Ishikawa (cell line): Measurements from ENCODE around the gene SLC5A9.

Experiments used
- CEBPB ChIP-seq: IDR thresholded peaks from 2 replicates; pipeline ENCODE4 v1.6.1; 2012
- CREB1 ChIP-seq: IDR thresholded peaks from 2 replicates; pipeline ENCODE4 v1.6.1; 2012; ENCODE audit warnings: low read depth
- EGR1 ChIP-seq: IDR thresholded peaks from 2 replicates; pipeline ENCODE4 v1.6.1; 2012
- EP300 ChIP-seq: IDR thresholded peaks from 2 replicates; pipeline ENCODE4 v1.6.1; 2012; ENCODE audit warnings: borderline replicate concordance
- FOXM1 ChIP-seq: IDR thresholded peaks from 2 replicates; pipeline ENCODE4 v1.6.1; 2012; ENCODE audit warnings: low read depth, borderline replicate concordance
- NFIC ChIP-seq: IDR thresholded peaks from 2 replicates; pipeline ENCODE4 v1.6.1; 2012
- RAD21 ChIP-seq: IDR thresholded peaks from 2 replicates; pipeline ENCODE4 v1.6.1; 2012; ENCODE audit warnings: low read depth
- REST ChIP-seq: IDR thresholded peaks from 2 replicates; pipeline ENCODE4 v1.6.1; 2012; ENCODE audit warnings: low read depth, mild to moderate bottlenecking
- TAF1 ChIP-seq: IDR thresholded peaks from 2 replicates; pipeline ENCODE4 v1.6.1; 2012; ENCODE audit warnings: low read depth, mild to moderate bottlenecking
- TCF12 ChIP-seq: IDR thresholded peaks from 2 replicates; pipeline ENCODE4 v1.6.1; 2012; ENCODE audit warnings: low read depth
- TEAD4 ChIP-seq: IDR thresholded peaks from 2 replicates; pipeline ENCODE4 v1.6.1; 2012
- YY1 ChIP-seq: IDR thresholded peaks from 2 replicates; pipeline ENCODE4 v1.6.1; 2012; ENCODE audit warnings: low read depth
- ZBTB7A ChIP-seq: IDR thresholded peaks from 2 replicates; pipeline ENCODE4 v1.6.1; 2012; ENCODE audit warnings: low read depth
- TF ChIP-seq, protein P1 (sequence below): IDR thresholded peaks from 2 replicates; pipeline ENCODE4 v1.6.1; 2012
- TF ChIP-seq, protein P2 (sequence below): IDR thresholded peaks from 2 replicates; pipeline ENCODE4 v1.6.1; 2012

Gene SLC5A9

GRCh38 chr1:48206371-48206770, 16.1 kb upstream of the SLC5A9 start:
- TF ChIP-seq RAD21 (no peak), CEBPB (no peak), ZBTB7A (no peak), EP300 (no peak), REST (no peak), TAF1 (no peak), FOXM1 (no peak), CREB1 (no peak), YY1 (no peak), EGR1 (no peak), NFIC (no peak), TEAD4 (no peak), TCF12 (no peak)
- TF ChIP-seq, protein P1, sequence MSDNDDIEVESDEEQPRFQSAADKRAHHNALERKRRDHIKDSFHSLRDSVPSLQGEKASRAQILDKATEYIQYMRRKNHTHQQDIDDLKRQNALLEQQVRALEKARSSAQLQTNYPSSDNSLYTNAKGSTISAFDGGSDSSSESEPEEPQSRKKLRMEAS, result no peak
- TF ChIP-seq, protein P2, sequence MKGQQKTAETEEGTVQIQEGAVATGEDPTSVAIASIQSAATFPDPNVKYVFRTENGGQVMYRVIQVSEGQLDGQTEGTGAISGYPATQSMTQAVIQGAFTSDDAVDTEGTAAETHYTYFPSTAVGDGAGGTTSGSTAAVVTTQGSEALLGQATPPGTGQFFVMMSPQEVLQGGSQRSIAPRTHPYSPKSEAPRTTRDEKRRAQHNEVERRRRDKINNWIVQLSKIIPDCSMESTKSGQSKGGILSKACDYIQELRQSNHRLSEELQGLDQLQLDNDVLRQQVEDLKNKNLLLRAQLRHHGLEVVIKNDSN, result no peak

DNA sequence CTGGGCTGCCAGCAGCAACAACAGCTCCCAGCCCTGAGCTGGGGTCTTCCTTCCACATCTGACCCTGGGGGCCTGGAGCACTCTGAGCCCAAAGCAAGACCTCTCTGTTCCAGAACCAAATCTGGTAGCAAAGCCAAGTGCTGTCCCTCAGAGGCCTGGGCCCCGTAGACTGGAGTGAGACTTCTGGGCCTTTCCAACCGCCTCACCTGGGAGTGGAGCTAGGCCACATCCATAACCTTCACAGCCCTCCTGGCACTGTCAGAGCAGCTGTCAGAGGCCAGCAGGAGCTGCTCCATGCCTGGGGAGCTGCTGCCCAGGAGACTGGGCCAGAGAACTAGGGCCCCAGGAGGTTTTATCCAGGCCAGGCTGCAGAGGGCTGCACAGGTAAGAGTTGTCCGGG, 15.4 kb upstream of the SLC5A9 start:
- TF ChIP-seq RAD21, result no peak
- TF ChIP-seq TEAD4, result no peak
- no peak for TF ChIP-seq ZBTB7A
- TF ChIP-seq TCF12, result no peak
- no peak for TF ChIP-seq FOXM1
- no peak for TF ChIP-seq CEBPB
- no peak for TF ChIP-seq EP300
- no peak for TF ChIP-seq YY1
- TF ChIP-seq REST, result no peak
- TF ChIP-seq, protein P1, result no peak
- TF ChIP-seq TAF1, result no peak

DNA sequence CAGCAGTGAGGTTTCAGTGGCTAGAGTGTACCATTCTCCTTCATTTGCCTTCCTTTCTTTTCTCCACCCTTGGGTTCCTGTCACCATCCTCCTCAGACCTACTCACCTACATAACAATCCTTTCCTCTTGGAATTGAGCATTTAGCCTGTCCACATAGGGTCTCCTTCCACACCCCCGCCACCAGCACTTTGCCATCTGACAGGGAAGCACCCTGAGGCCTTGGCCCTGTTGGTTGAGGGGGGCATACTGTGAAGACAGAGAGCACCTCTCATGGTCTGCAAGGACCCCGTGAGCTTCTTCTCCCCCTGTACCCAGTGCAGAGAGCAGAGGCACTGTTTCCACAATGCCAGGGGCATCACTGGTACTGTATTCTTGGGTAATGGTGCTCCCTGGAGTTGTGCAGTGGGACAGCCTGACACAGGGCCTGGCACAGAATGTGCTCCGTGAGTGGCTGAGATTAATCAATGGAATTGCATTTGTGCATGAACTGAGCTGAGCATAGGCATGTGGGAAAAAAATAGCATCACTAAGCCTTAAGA, 14.9 kb upstream of the SLC5A9 start:
- TF ChIP-seq, protein P2, result no peak
- TF ChIP-seq TAF1 (no peak), CREB1 (no peak), CEBPB (no peak), REST (no peak), FOXM1 (no peak), NFIC (no peak), TCF12 (no peak), YY1 (no peak), ZBTB7A (no peak), EP300 (no peak), RAD21 (no peak), EGR1 (no peak), TEAD4 (no peak)
- TF ChIP-seq, protein P1, result no peak

GRCh38 chr1:48208251-48208650, 14.3 kb upstream of the SLC5A9 start:
- TF ChIP-seq REST, result no peak
- no peak for TF ChIP-seq EP300
- TF ChIP-seq YY1, result no peak
- TF ChIP-seq TCF12, result no peak
- TF ChIP-seq RAD21, result no peak
- no peak for TF ChIP-seq ZBTB7A
- no peak for TF ChIP-seq CEBPB
